K562 (cell line): ENCODE measurements around the gene ZSCAN22. TPM values are rescaled to one million over a fixed set of nuclear protein-coding genes. Genes with fewer than 3 reads are reported as not detected.

ENCODE experiments used
- CHD2 ChIP-seq: IDR thresholded peaks from 2 replicates; pipeline ENCODE4 v1.6.1; 2011; ENCODE audit warnings: low read depth, low read length
- DEAF1 ChIP-seq: fragments of 450-650 bp; formaldehyde crosslinking; IDR thresholded peaks from 2 replicates; pipeline ENCODE4 v1.4.0; 2020; ENCODE audit warnings: mild to moderate bottlenecking, moderate library complexity
- ETS2 ChIP-seq: IDR thresholded peaks from 2 replicates; pipeline ENCODE4 v1.6.1; 2016; ENCODE audit warnings: borderline replicate concordance, missing genetic modification characterization, mild to moderate bottlenecking, moderate library complexity, missing compliant biosample characterization; ENCODE audit not compliant: poor library complexity, severe bottlenecking
- MEF2D ChIP-seq: conservative IDR thresholded peaks from 2 replicates; pipeline ENCODE4 v1.6.1; 2016; ENCODE audit warnings: low read depth, missing genetic modification characterization, missing compliant biosample characterization
- MTA3 ChIP-seq: fragments of 450-650 bp; formaldehyde crosslinking; IDR thresholded peaks from 2 replicates; pipeline ENCODE4 v1.6.1; 2017; ENCODE audit warnings: mild to moderate bottlenecking, borderline replicate concordance
- MYNN ChIP-seq, 2 experiments: sonication (generic); formaldehyde crosslinking in 1 of 2; IDR thresholded peaks; 2 replicates each; pipeline versions ENCODE4 v1.5.0 to v1.6.1; 2016 to 2020; ENCODE audit warnings: antibody characterized with exemption in 1 of 2, missing genetic modification reagents in 1 of 2
- RFX7 ChIP-seq: fragments of 250-450 bp; sonication (Bioruptor Pico); IDR thresholded peaks from 2 replicates; pipeline ENCODE4 v1.5.1; 2021; ENCODE audit warnings: mild to moderate bottlenecking
- SMARCA5 ChIP-seq: fragments of 450-650 bp; IDR thresholded peaks from 2 replicates; pipeline ENCODE4 v1.6.1; 2016
- SMC3 ChIP-seq: conservative IDR thresholded peaks from 2 replicates; pipeline ENCODE4 v1.6.1; 2011; ENCODE audit warnings: low read depth, low read length, improper control_type of control experiment; ENCODE audit not compliant: insufficient read depth
- TBL1XR1 ChIP-seq, 2 experiments: IDR thresholded peaks; 2 replicates each; pipeline ENCODE4 v1.6.1; 2012; ENCODE audit warnings: improper control_type of control experiment in 2 of 2, low read length in 2 of 2, mild to moderate bottlenecking in 1 of 2
- TFAP4 ChIP-seq: sonication (generic); formaldehyde crosslinking; IDR thresholded peaks from 2 replicates; pipeline ENCODE4 v1.8.0; 2022; ENCODE audit warnings: missing genetic modification reagents, mild to moderate bottlenecking, moderate library complexity, borderline replicate concordance
- TGIF2 ChIP-seq: sonication (generic); formaldehyde crosslinking; IDR thresholded peaks from 2 replicates; pipeline ENCODE4 v1.8.1; 2022; ENCODE audit warnings: mild to moderate bottlenecking, missing genetic modification reagents, moderate library complexity
- ZC3H11A ChIP-seq: IDR thresholded peaks from 2 replicates; pipeline ENCODE4 v1.6.1; 2012; ENCODE audit warnings: low read depth, low read length, improper control_type of control experiment
- ZNF282 ChIP-seq: sonication (generic); formaldehyde crosslinking; IDR thresholded peaks from 2 replicates; pipeline ENCODE4 v1.8.1; 2023; ENCODE audit warnings: missing genetic modification reagents
- ZNF354B ChIP-seq: fragments of 250-450 bp; sonication (Bioruptor Pico); IDR thresholded peaks from 2 replicates; pipeline ENCODE4 v1.4.0; 2020
- polyA plus RNA-seq, 8 experiments: library from polyadenylated mRNA; depleted of rRNA in 4 of 8; stranded (reverse) in 5 of 8; unstranded in 3 of 8; fragments of >200 nt; fragmentation: Nextera tagmentation in 2 of 8; fragmentation: Illumina TruSeq in 1 of 8; extraction: Ambion mirVana in 2 of 8; extraction: Trizol in 1 of 8; gene quantifications; 2 replicates each; pipeline versions ENCODE4 v1.2.1 to v1.2.3, GENCODE V29; 2011 to 2014; ENCODE audit warnings: inconsistent platforms in 1 of 8, missing spikeins in 1 of 8
- total RNA-seq, 7 experiments: library from RNA; depleted of rRNA in 6 of 7; stranded (reverse); fragments of >200 nt in 6 of 7; fragmentation: Illumina TruSeq in 2 of 7; extraction: Trizol in 2 of 7; gene quantifications; 2 replicates each; pipeline versions ENCODE4 v1.2.1 to v1.2.3, GENCODE V29; 2011 to 2021; ENCODE audit warnings: low replicate concordance in 1 of 7
- TF ChIP-seq, protein P1 (sequence below): sonication (generic); formaldehyde crosslinking; IDR thresholded peaks from 2 replicates; pipeline ENCODE4 v1.8.0; 2023; ENCODE audit warnings: missing genetic modification reagents, mild to moderate bottlenecking, borderline replicate concordance
- TF ChIP-seq, protein P2 (sequence below): fragments of 250-450 bp; sonication (Bioruptor Pico); IDR thresholded peaks from 2 replicates; pipeline ENCODE4 v1.8.0; 2021; ENCODE audit warnings: borderline replicate concordance, mild to moderate bottlenecking, moderate library complexity; ENCODE audit not compliant: poor library complexity, severe bottlenecking
- TF ChIP-seq, protein P3 (sequence below): fragments of 250-450 bp; sonication (Bioruptor Pico); IDR thresholded peaks from 2 replicates; pipeline ENCODE4 v1.5.0; 2021

The ZSCAN22 gene
- total and polyA plus RNA-seq, 9 of the 15 experiments (the other 6 are each of a cell fraction or from before 2014, with no cell fraction given): 0.98 to 5.3 (median 3.0) TPM

DNA sequence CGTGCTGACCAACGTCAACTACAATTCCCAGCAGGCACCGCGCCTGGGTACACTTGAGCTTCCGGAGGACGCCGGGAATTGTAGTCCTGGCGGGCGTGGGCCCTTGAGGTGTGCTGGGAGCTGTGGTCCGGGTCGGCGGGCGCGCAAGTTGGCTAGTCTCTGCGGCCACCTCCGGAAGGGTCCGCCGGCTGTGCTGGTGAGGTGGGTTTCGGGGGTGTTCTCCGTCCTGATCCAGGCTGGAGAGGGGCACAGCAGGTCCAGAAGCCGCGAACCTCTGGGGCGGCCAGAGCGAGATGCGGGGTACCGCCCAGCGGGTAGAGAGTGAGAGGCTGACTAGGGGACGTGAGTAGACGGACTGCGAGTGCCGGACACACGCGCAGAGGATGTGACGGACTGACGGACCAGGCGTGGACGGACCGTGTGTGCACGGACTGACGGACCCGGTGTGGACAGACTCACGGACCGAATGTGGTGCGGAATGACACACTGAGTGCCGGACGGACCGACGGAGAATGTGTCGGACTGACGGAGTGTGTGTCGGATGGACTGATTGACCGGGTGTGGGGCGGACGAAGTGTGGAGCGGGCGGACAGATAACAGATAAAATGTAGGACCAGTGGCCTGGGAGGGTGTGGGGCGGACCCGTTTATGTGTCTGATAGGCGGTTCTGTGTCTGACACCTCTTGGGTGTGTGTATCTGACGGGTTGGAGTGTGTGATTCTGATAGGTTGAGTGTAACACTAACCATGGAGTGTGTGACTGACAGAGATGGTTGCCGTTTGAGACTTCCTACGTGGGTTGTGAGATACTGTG is at the start of gene ZSCAN22 (continued):
- TF ChIP-seq, protein P1, sequence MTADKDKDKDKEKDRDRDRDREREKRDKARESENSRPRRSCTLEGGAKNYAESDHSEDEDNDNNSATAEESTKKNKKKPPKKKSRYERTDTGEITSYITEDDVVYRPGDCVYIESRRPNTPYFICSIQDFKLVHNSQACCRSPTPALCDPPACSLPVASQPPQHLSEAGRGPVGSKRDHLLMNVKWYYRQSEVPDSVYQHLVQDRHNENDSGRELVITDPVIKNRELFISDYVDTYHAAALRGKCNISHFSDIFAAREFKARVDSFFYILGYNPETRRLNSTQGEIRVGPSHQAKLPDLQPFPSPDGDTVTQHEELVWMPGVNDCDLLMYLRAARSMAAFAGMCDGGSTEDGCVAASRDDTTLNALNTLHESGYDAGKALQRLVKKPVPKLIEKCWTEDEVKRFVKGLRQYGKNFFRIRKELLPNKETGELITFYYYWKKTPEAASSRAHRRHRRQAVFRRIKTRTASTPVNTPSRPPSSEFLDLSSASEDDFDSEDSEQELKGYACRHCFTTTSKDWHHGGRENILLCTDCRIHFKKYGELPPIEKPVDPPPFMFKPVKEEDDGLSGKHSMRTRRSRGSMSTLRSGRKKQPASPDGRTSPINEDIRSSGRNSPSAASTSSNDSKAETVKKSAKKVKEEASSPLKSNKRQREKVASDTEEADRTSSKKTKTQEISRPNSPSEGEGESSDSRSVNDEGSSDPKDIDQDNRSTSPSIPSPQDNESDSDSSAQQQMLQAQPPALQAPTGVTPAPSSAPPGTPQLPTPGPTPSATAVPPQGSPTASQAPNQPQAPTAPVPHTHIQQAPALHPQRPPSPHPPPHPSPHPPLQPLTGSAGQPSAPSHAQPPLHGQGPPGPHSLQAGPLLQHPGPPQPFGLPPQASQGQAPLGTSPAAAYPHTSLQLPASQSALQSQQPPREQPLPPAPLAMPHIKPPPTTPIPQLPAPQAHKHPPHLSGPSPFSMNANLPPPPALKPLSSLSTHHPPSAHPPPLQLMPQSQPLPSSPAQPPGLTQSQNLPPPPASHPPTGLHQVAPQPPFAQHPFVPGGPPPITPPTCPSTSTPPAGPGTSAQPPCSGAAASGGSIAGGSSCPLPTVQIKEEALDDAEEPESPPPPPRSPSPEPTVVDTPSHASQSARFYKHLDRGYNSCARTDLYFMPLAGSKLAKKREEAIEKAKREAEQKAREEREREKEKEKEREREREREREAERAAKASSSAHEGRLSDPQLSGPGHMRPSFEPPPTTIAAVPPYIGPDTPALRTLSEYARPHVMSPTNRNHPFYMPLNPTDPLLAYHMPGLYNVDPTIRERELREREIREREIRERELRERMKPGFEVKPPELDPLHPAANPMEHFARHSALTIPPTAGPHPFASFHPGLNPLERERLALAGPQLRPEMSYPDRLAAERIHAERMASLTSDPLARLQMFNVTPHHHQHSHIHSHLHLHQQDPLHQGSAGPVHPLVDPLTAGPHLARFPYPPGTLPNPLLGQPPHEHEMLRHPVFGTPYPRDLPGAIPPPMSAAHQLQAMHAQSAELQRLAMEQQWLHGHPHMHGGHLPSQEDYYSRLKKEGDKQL (CRISPR knock-in tag): no peak
- TF ChIP-seq TFAP4 (CRISPR knock-in tag): peak; percentile 90
- no peak; the same call in 1 of the 2 replicates for TF ChIP-seq TGIF2
- peak; percentile 12 for TF ChIP-seq ETS2 (tag)
- TF ChIP-seq SMC3: peak; percentile 20; the same call in 1 of the 2 replicates
- no peak for TF ChIP-seq RFX7 (CRISPR knock-in tag)
- 0 out of 2 replicates have a peak, but pooled peaks have one; percentile 51 for TF ChIP-seq MEF2D (tag)
- TF ChIP-seq ZNF282 (CRISPR knock-in tag): no peak
- peak; percentile 81 for TF ChIP-seq MTA3
- TF ChIP-seq ZC3H11A: no peak; the same call in 1 of the 2 replicates
- TF ChIP-seq CHD2: no peak
- no peak for TF ChIP-seq DEAF1 (CRISPR knock-in tag)
- TF ChIP-seq SMARCA5: no peak
- TF ChIP-seq, protein P2, sequence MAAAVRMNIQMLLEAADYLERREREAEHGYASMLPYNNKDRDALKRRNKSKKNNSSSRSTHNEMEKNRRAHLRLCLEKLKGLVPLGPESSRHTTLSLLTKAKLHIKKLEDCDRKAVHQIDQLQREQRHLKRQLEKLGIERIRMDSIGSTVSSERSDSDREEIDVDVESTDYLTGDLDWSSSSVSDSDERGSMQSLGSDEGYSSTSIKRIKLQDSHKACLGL (CRISPR knock-in tag): peak; percentile 14
- TF ChIP-seq ZNF354B (CRISPR knock-in tag): no peak
- no peak for TF ChIP-seq TBL1XR1 (IDR thresholded peaks at IDR 0.05; ENCODE audit: low read length in 2 of 2)
- TF ChIP-seq MYNN (IDR thresholded peaks at IDR 0.05): peak; percentile 51; the same call in 1 of the 2 replicates
- TF ChIP-seq MYNN (CRISPR knock-in tag; IDR thresholded peaks at IDR 0.05): no peak
- TF ChIP-seq, protein P3, sequence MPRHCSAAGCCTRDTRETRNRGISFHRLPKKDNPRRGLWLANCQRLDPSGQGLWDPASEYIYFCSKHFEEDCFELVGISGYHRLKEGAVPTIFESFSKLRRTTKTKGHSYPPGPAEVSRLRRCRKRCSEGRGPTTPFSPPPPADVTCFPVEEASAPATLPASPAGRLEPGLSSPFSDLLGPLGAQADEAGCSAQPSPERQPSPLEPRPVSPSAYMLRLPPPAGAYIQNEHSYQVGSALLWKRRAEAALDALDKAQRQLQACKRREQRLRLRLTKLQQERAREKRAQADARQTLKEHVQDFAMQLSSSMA: peak; percentile 77; the same call in 1 of the 2 replicates
